Measurements from ENCODE around the gene BCAN. TPM values are rescaled to one million over a fixed set of nuclear protein-coding genes. Genes with fewer than 3 reads are reported as not detected.
A peak's percentile ranks its signal among the peaks of the same experiment; 100 is the strongest.

The BCAN gene
- 0.33 TPM for polyA plus RNA-seq (2013, experiment 1 of 2)
- 0.23 TPM for polyA plus RNA-seq (2013, experiment 2 of 2)

- Histone ChIP-seq H3K4me2 (ENCODE audit: low read length, poor library complexity, severe bottlenecking) (peak within 1 kb of the TSS; percentile 67), H4K8ac (ENCODE audit: low read length) (no peak within 1 kb of the TSS), H2BK12ac (ENCODE audit: low read length in 2 of 2) (no peak within 1 kb of the TSS), H3K27ac (ENCODE audit: low read length, poor library complexity, severe bottlenecking) (no peak within 1 kb of the TSS), H3K79me1 (replicated peaks; ENCODE audit: low read length, poor library complexity, severe bottlenecking) (no peaks in the 10 kb centered on the region), H3K23ac (ENCODE audit: low read length in 2 of 2) (no peak within 1 kb of the TSS), H3K36me3 (ENCODE audit: control insufficient read depth in 1 of 2, insufficient read depth in 2 of 2, low read depth in 1 of 2, low read length in 2 of 2) (no peaks in the 10 kb centered on the region), H3K4ac (ENCODE audit: low read depth in 1 of 2, low read length in 2 of 2) (no peak within 1 kb of the TSS), H3K14ac (ENCODE audit: low read length in 2 of 2) (no peak within 1 kb of the TSS), H3K18ac (ENCODE audit: low read depth in 1 of 2, low read length in 2 of 2) (peak within 1 kb of the TSS in 1 of 2 experiments; percentile 18), H3K4me3 (ENCODE audit: insufficient read depth in 1 of 2, low read depth in 1 of 2, low read length in 2 of 2) (peak within 1 kb of the TSS in 1 of 2 experiments; percentile 29), H3K9me3 (ENCODE audit: control insufficient read depth, low read length) (no peaks in the 10 kb centered on the region), H2AK5ac (ENCODE audit: low read length, severe bottlenecking) (no peak within 1 kb of the TSS), H3K27me3 (ENCODE audit: control insufficient read depth in 1 of 2, insufficient read depth in 1 of 2, low read length in 2 of 2) (peaks cover 93 to 97% of the 10 kb centered on the region in 2 experiments), H2BK15ac (ENCODE audit: low read depth, poor library complexity, severe bottlenecking) (peak within 1 kb of the TSS; percentile 30), H3K9ac (ENCODE audit: low read length) (no peak within 1 kb of the TSS), H3K4me1 (ENCODE audit: control insufficient read depth, insufficient read depth, low read depth, low read length) (peaks cover 9% of the 10 kb centered on the region), H2AFZ (ENCODE audit: low read depth, low read length) (no peak within 1 kb of the TSS), H2BK120ac (ENCODE audit: low read depth, low read length) (no peak within 1 kb of the TSS), H4K91ac (ENCODE audit: low read length) (no peak within 1 kb of the TSS), H2BK5ac (ENCODE audit: low read depth, low read length, poor library complexity, severe bottlenecking) (no peak within 1 kb of the TSS)
- DNase-seq = peak; percentile 45
- WGBS = under 1% methylated on average over 38 of the region's 46 CpGs
Observed at GRCh38 chr1:156641761-156642264, at the start of gene BCAN. Gene BCAN, plus strand, starts transcription at chr1:156642117. Its CDS starts 3,938 bp downstream, at chr1:156646055.

- H2AFZ ChIP-seq (ENCODE audit: low read depth, low read length) = peak overlapping the region; percentile 95
- no peaks in the 10 kb centered on the region for H3K27me3 ChIP-seq (ENCODE audit: control insufficient read depth in 1 of 2, insufficient read depth in 1 of 2, low read length in 2 of 2)
- H4K8ac ChIP-seq (ENCODE audit: low read length) = peak overlapping the region; percentile 87
- peak overlapping the region in 1 of 2 experiments; percentile 84 for H3K14ac ChIP-seq (ENCODE audit: low read length in 2 of 2)
- DNase-seq = no peak
- H3K4ac ChIP-seq (ENCODE audit: low read depth in 1 of 2, low read length in 2 of 2) = peak overlapping the region; percentile 1 to 60
- peaks cover 22% of the 10 kb centered on the region for H3K79me1 ChIP-seq (replicated peaks; ENCODE audit: low read length, poor library complexity, severe bottlenecking)
- peak overlapping the region; percentile 57 for H2BK120ac ChIP-seq (ENCODE audit: low read depth, low read length)
- no peaks in the 10 kb centered on the region for H3K9me3 ChIP-seq (ENCODE audit: control insufficient read depth, low read length)
- H2BK12ac ChIP-seq (ENCODE audit: low read length in 2 of 2) = peak overlapping the region in 1 of 2 experiments; percentile 15
- WGBS = 58% methylated on average over 9 of the region's 16 CpGs
- peaks cover 10% of the 10 kb centered on the region for H3K4me1 ChIP-seq (ENCODE audit: control insufficient read depth, insufficient read depth, low read depth, low read length)
- no peak overlapping the region for H3K23ac ChIP-seq (ENCODE audit: low read length in 2 of 2)
- peak overlapping the region; percentile 43 for H4K91ac ChIP-seq (ENCODE audit: low read length)
- peak overlapping the region; percentile 88 for H3K9ac ChIP-seq (ENCODE audit: low read length)
- no peak overlapping the region for H2BK5ac ChIP-seq (ENCODE audit: low read depth, low read length, poor library complexity, severe bottlenecking)
- peaks cover 34 to 49% of the 10 kb centered on the region in 2 experiments for H3K36me3 ChIP-seq (ENCODE audit: control insufficient read depth in 1 of 2, insufficient read depth in 2 of 2, low read depth in 1 of 2, low read length in 2 of 2)
- H3K27ac ChIP-seq (ENCODE audit: low read length, poor library complexity, severe bottlenecking) = no peak overlapping the region
- H2AK5ac ChIP-seq (ENCODE audit: low read length, severe bottlenecking) = peak overlapping the region; percentile 21
- peak overlapping the region; percentile 50 for H3K4me2 ChIP-seq (ENCODE audit: low read length, poor library complexity, severe bottlenecking)
- peak overlapping the region; percentile 14 to 80 for H3K18ac ChIP-seq (ENCODE audit: low read depth in 1 of 2, low read length in 2 of 2)
- H2BK15ac ChIP-seq (ENCODE audit: low read depth, poor library complexity, severe bottlenecking) = no peak overlapping the region
- peak overlapping the region; percentile 76 to 82 for H3K4me3 ChIP-seq (ENCODE audit: insufficient read depth in 1 of 2, low read depth in 1 of 2, low read length in 2 of 2)
Observed at GRCh38 chr1:156592158-156592909, 49.6 kb upstream of the BCAN start.

GRCh38 chr1:156592910-156593660, 48.8 kb upstream of the BCAN start:
- Histone ChIP-seq H3K4me1 (ENCODE audit: control insufficient read depth, insufficient read depth, low read depth, low read length) (peaks cover 10% of the 10 kb centered on the region), H3K18ac (ENCODE audit: low read depth in 1 of 2, low read length in 2 of 2) (no peak overlapping the region), H4K8ac (ENCODE audit: low read length) (peak overlapping the region; percentile 35), H3K36me3 (ENCODE audit: control insufficient read depth in 1 of 2, insufficient read depth in 2 of 2, low read depth in 1 of 2, low read length in 2 of 2) (peaks cover 39 to 57% of the 10 kb centered on the region in 2 experiments), H3K4ac (ENCODE audit: low read depth in 1 of 2, low read length in 2 of 2) (no peak overlapping the region), H3K79me1 (replicated peaks; ENCODE audit: low read length, poor library complexity, severe bottlenecking) (peaks cover 26% of the 10 kb centered on the region), H3K4me2 (ENCODE audit: low read length, poor library complexity, severe bottlenecking) (no peak overlapping the region), H3K27me3 (ENCODE audit: control insufficient read depth in 1 of 2, insufficient read depth in 1 of 2, low read length in 2 of 2) (no peaks in the 10 kb centered on the region), H2BK12ac (ENCODE audit: low read length in 2 of 2) (no peak overlapping the region), H3K9me3 (ENCODE audit: control insufficient read depth, low read length) (no peaks in the 10 kb centered on the region), H2BK120ac (ENCODE audit: low read depth, low read length) (no peak overlapping the region), H2AFZ (ENCODE audit: low read depth, low read length) (no peak overlapping the region), H4K91ac (ENCODE audit: low read length) (no peak overlapping the region), H3K23ac (ENCODE audit: low read length in 2 of 2) (no peak overlapping the region), H3K4me3 (ENCODE audit: insufficient read depth in 1 of 2, low read depth in 1 of 2, low read length in 2 of 2) (no peak overlapping the region), H3K14ac (ENCODE audit: low read length in 2 of 2) (no peak overlapping the region), H3K27ac (ENCODE audit: low read length, poor library complexity, severe bottlenecking) (no peak overlapping the region), H2BK5ac (ENCODE audit: low read depth, low read length, poor library complexity, severe bottlenecking) (no peak overlapping the region), H2AK5ac (ENCODE audit: low read length, severe bottlenecking) (no peak overlapping the region), H2BK15ac (ENCODE audit: low read depth, poor library complexity, severe bottlenecking) (no peak overlapping the region), H3K9ac (ENCODE audit: low read length) (peak overlapping the region; percentile 88)
- DNase-seq = no peak
- 100% methylated on average over 6 of the region's 8 CpGs for WGBS

GRCh38 chr1:156593661-156593989, 48.3 kb upstream of the BCAN start:
- WGBS = 98% methylated on average over 8 of the region's 8 CpGs
- H2BK15ac ChIP-seq (ENCODE audit: low read depth, poor library complexity, severe bottlenecking) = no peak overlapping the region

More at GRCh38 chr1:156593661-156593989, 48.3 kb upstream of the BCAN start:
- Histone ChIP-seq H3K18ac (ENCODE audit: low read depth in 1 of 2, low read length in 2 of 2) (no peak overlapping the region), H3K4me3 (ENCODE audit: insufficient read depth in 1 of 2, low read depth in 1 of 2, low read length in 2 of 2) (no peak overlapping the region), H3K9me3 (ENCODE audit: control insufficient read depth, low read length) (no peaks in the 10 kb centered on the region), H2BK120ac (ENCODE audit: low read depth, low read length) (no peak overlapping the region), H3K23ac (ENCODE audit: low read length in 2 of 2) (no peak overlapping the region), H3K36me3 (ENCODE audit: control insufficient read depth in 1 of 2, insufficient read depth in 2 of 2, low read depth in 1 of 2, low read length in 2 of 2) (peaks cover 42 to 62% of the 10 kb centered on the region in 2 experiments), H3K4me1 (ENCODE audit: control insufficient read depth, insufficient read depth, low read depth, low read length) (peaks cover 10% of the 10 kb centered on the region), H3K27ac (ENCODE audit: low read length, poor library complexity, severe bottlenecking) (no peak overlapping the region), H2AK5ac (ENCODE audit: low read length, severe bottlenecking) (no peak overlapping the region), H3K4ac (ENCODE audit: low read depth in 1 of 2, low read length in 2 of 2) (no peak overlapping the region), H3K14ac (ENCODE audit: low read length in 2 of 2) (no peak overlapping the region), H3K4me2 (ENCODE audit: low read length, poor library complexity, severe bottlenecking) (no peak overlapping the region), H3K9ac (ENCODE audit: low read length) (no peak overlapping the region), H2BK5ac (ENCODE audit: low read depth, low read length, poor library complexity, severe bottlenecking) (no peak overlapping the region), H2AFZ (ENCODE audit: low read depth, low read length) (no peak overlapping the region), H3K27me3 (ENCODE audit: control insufficient read depth in 1 of 2, insufficient read depth in 1 of 2, low read length in 2 of 2) (no peaks in the 10 kb centered on the region), H3K79me1 (replicated peaks; ENCODE audit: low read length, poor library complexity, severe bottlenecking) (peaks cover 29% of the 10 kb centered on the region), H2BK12ac (ENCODE audit: low read length in 2 of 2) (no peak overlapping the region), H4K91ac (ENCODE audit: low read length) (no peak overlapping the region), H4K8ac (ENCODE audit: low read length) (no peak overlapping the region)
- no peak for DNase-seq
